22Rv1 (cell line): ENCODE measurements around the gene SENP8.

ENCODE experiments used
- CTCF ChIP-seq: fragments of 450-650 bp; IDR thresholded peaks from 2 replicates; pipeline ENCODE4 v1.5.1; 2017; ENCODE audit warnings: mild to moderate bottlenecking
- ZFX ChIP-seq: fragments of 450-650 bp; IDR thresholded peaks from 2 replicates; pipeline ENCODE4 v1.6.1; 2017; ENCODE audit warnings: antibody characterized with exemption, borderline replicate concordance

DNA sequence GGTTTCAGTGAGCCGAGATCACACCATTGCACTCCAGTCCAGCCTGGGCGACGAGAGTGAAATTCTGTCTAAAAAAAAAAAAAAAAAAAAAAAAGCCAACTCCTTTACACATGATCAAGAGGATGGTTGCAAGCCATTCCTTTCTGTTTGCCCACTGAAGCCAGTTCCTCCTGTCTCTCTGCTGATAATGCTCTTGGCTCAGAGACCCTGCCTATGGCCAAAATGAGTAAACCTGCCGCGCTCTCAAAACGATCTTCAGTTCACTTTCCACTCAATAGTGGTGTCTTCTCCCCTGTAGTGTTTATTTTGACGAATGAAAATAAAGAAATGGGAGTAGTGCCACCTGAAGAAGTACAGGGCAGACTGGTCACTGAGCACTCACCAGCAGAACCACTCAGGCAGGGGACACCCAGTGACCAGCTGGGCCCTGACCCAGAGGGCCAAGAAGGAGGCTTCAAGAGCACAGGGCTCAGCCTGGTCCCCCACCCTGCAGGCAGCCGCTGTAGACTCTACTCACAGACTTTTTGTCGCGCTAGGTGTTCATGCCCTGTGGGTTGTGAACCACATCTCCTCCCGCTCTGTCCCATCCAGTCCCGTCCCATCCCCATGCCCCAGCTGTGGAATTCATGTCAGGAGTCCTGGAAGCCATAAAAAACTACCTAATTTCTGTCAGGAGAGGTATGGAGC is 55.8 kb downstream of the SENP8 start:
- no peak for TF ChIP-seq CTCF
- no peak for TF ChIP-seq ZFX
